Activated T-cell treated with anti-CD3 and anti-CD28 coated beads, Interleukin-2, amount 50 U/mL, for 72 hours (primary cell): ENCODE results near the gene ZNRD2. TPM values are rescaled to one million over a fixed set of nuclear protein-coding genes. Genes with fewer than 3 reads are reported as not detected.
A peak's percentile ranks its signal among the peaks of the same experiment; 100 is the strongest.

Experiments used
- ATAC-seq, 2 donors: fragments of 150-1000 bp; cut with Tn5 transposase; replicated peaks in 1 of 2; 2 replicates each; pipeline ENCODE4 v1.10.0; 2021; ENCODE audit warnings: moderate library complexity in 2 of 2, mild to moderate bottlenecking in 1 of 2
- DNase-seq, 2 donors: peaks; one replicate each; pipeline ENCODE4 v3.0.0; 2021 to 2022; ENCODE audit warnings: mixed read lengths in 1 of 2
- H3K27ac Mint-ChIP-seq: one replicate; pipeline ENCODE4 v1.8.0; 2022; ENCODE audit warnings: mild to moderate bottlenecking, moderate library complexity, mixed read lengths
- H3K27me3 Mint-ChIP-seq: one replicate; pipeline ENCODE4 v1.8.0; 2022; ENCODE audit warnings: low read depth, mixed read lengths
- H3K36me3 Mint-ChIP-seq, 2 donors: one replicate each; pipeline ENCODE4 v1.8.0; 2022; ENCODE audit warnings: mixed read lengths in 2 of 2, mild to moderate bottlenecking in 1 of 2; ENCODE audit not compliant: insufficient read depth in 2 of 2
- H3K4me1 Mint-ChIP-seq: one replicate; pipeline ENCODE4 v1.8.0; 2022; ENCODE audit warnings: low read depth, mixed read lengths
- H3K4me3 Mint-ChIP-seq, 2 donors: one replicate each; pipeline ENCODE4 v1.8.0; 2022; ENCODE audit warnings: mild to moderate bottlenecking in 2 of 2, mixed read lengths in 2 of 2, moderate library complexity in 2 of 2
- H3K9me3 Mint-ChIP-seq, 2 donors: one replicate each; pipeline ENCODE4 v1.8.0; 2022; ENCODE audit warnings: mixed read lengths in 2 of 2
- total RNA-seq, 2 donors: library from RNA; stranded (reverse); gene quantifications; one replicate each; pipeline ENCODE4 v1.2.3, GENCODE V29; 2022

The ZNRD2 gene
- total RNA-seq, 2 donors from 2014 or later: 23.5 to 25.1 TPM

- Mint-ChIP-seq H3K27me3 (no peaks in the 10 kb centered on the region), H3K4me1 (peaks cover 48% of the 10 kb centered on the region), H3K4me3 (peak overlapping the region; percentile 92 to 93), H3K27ac (peak overlapping the region; percentile 22), H3K9me3 (no peaks in the 10 kb centered on the region), H3K36me3 (peaks cover 13 to 16% of the 10 kb centered on the region in 2 donors)
- ATAC-seq (no peak), DNase-seq (peak in 1 of 2 donors; percentile 44)
These were observed 6.1 kb downstream of the ZNRD2 start for GRCh38 chr11:65576232-65576866.

- Mint-ChIP-seq H3K27ac (peak overlapping the region; percentile 22), H3K36me3 (peaks cover 13 to 19% of the 10 kb centered on the region in 2 donors), H3K4me3 (peak overlapping the region; percentile 92 to 93), H3K27me3 (no peaks in the 10 kb centered on the region), H3K9me3 (no peaks in the 10 kb centered on the region), H3K4me1 (peaks cover 40% of the 10 kb centered on the region)
- DNase-seq (peak; percentile 46 to 51), ATAC-seq (no peak)
These were observed 6.8 kb downstream of the ZNRD2 start for GRCh38 chr11:65576867-65577755.

GRCh38 chr11:65577756-65578109, 7.5 kb downstream of the ZNRD2 start:
- DNase-seq: no peak
- peak overlapping the region; percentile 92 to 93 for H3K4me3 Mint-ChIP-seq
- peak overlapping the region; percentile 66 for H3K27ac Mint-ChIP-seq
- no peak for ATAC-seq
- no peaks in the 10 kb centered on the region for H3K27me3 Mint-ChIP-seq
- peaks cover 11 to 19% of the 10 kb centered on the region in 2 donors for H3K36me3 Mint-ChIP-seq
- H3K9me3 Mint-ChIP-seq: no peaks in the 10 kb centered on the region
- peaks cover 36% of the 10 kb centered on the region for H3K4me1 Mint-ChIP-seq

- Mint-ChIP-seq H3K4me1 (peaks cover 34% of the 10 kb centered on the region), H3K27ac (peak overlapping the region; percentile 66), H3K9me3 (no peaks in the 10 kb centered on the region), H3K36me3 (peaks cover 11 to 20% of the 10 kb centered on the region in 2 donors), H3K27me3 (no peaks in the 10 kb centered on the region), H3K4me3 (peak overlapping the region; percentile 92 to 93)
- DNase-seq (no peak), ATAC-seq (no peak)
These were observed 7.9 kb downstream of the ZNRD2 start for GRCh38 chr11:65578134-65578533.

- peaks cover 11 to 20% of the 10 kb centered on the region in 2 donors for H3K36me3 Mint-ChIP-seq
- peak overlapping the region; percentile 92 to 93 for H3K4me3 Mint-ChIP-seq
- H3K4me1 Mint-ChIP-seq: peaks cover 28% of the 10 kb centered on the region
- no peak for DNase-seq
- H3K9me3 Mint-ChIP-seq: no peaks in the 10 kb centered on the region
- no peaks in the 10 kb centered on the region for H3K27me3 Mint-ChIP-seq
- peak overlapping the region; percentile 66 for H3K27ac Mint-ChIP-seq
- no peak for ATAC-seq
These were observed 8.4 kb downstream of the ZNRD2 start for GRCh38 chr11:65578667-65579066.

- ATAC-seq (no peak), DNase-seq (no peak)
- Mint-ChIP-seq H3K4me3 (peak overlapping the region in 1 of 2 donors; percentile 18), H3K27me3 (no peaks in the 10 kb centered on the region), H3K9me3 (no peaks in the 10 kb centered on the region), H3K27ac (peak overlapping the region; percentile 38), H3K4me1 (peaks cover 24% of the 10 kb centered on the region), H3K36me3 (peaks cover 14 to 20% of the 10 kb centered on the region in 2 donors)
These were observed 9.0 kb downstream of the ZNRD2 start for GRCh38 chr11:65579291-65579690.

DNA sequence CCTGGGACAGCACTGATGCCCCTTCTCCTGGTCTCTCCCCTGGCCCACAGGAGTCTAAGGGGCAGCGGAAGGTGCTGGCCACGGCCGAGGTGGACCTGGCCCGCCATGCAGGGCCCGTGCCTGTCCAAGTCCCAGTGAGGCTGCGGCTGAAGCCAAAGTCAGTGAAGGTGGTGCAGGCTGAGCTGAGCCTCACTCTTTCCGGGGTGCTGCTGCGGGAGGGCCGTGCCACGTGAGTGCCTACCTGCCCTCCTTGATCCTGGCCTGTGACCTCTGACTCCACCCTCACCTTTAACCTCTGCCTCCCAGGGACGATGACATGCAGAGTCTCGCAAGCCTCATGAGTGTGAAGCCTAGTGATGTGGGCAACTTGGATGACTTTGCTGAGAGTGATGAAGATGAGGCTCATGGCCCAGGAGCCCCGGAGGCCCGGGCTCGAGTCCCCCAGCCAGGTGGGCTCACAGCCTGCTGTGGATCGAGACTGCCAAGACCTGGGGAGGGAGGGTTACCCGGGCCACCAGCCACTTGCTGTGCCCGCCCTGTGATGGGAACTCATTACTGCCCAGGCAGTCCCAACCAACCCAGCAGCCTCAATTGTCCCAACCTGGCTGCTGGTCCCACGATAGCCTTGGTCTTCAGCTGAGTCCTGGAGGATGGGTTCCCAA, 9.9 kb downstream of the ZNRD2 start:
- DNase-seq: no peak
- no peak for ATAC-seq
- Mint-ChIP-seq H3K27me3 (no peaks in the 10 kb centered on the region), H3K36me3 (peaks cover 14 to 20% of the 10 kb centered on the region in 2 donors), H3K9me3 (no peaks in the 10 kb centered on the region), H3K27ac (no peak overlapping the region), H3K4me3 (no peak overlapping the region), H3K4me1 (peaks cover 17% of the 10 kb centered on the region)

DNA sequence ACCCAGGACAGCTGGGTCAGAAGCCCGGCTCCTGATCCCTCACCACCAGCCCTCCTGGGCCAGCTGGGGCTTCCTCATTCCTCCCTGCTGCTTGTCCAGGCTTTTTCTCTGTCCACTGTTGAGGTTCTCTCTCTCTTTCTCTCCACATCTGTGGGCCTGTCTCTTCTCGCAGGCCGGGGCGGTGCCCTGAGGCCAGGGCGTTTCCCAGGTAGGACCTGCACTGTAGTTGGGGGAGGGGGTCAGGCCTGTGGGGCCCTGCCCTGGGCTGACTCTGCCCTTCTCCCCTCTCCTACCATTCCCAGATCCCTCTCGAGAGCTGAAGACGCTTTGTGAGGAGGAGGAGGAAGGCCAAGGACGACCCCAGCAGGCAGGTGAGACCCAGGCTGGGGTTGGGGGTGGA, 10.5 kb downstream of the ZNRD2 start:
- no peaks in the 10 kb centered on the region for H3K9me3 Mint-ChIP-seq
- ATAC-seq (no peak), DNase-seq (no peak)
- no peaks in the 10 kb centered on the region for H3K27me3 Mint-ChIP-seq
- no peak overlapping the region for H3K4me3 Mint-ChIP-seq
- peaks cover 11 to 20% of the 10 kb centered on the region in 2 donors for H3K36me3 Mint-ChIP-seq
- peak overlapping the region; percentile 47 for H3K27ac Mint-ChIP-seq
- H3K4me1 Mint-ChIP-seq: peaks cover 12% of the 10 kb centered on the region

DNA sequence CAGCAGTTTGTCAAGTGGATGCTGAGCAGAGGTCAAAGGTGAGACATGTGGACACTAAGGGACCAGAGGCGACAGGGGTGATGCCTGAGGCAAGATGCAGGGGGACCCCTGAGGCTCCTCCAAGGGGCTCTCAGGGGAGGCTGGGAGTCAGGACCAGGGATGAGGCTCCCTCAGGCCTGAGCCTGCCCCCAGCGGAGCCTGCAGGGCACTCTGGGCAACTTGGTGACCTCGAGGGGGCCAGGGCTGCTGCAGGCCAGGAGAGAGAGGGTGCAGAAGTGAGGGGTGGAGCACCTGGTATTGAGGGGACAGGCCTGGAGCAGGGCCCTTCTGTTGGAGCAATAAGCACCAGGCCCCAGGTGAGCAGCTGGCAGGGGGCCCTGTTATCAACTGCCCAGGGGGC, 11.7 kb downstream of the ZNRD2 start:
- H3K27me3 Mint-ChIP-seq: no peaks in the 10 kb centered on the region
- H3K4me3 Mint-ChIP-seq: no peak overlapping the region
- ATAC-seq (no peak), DNase-seq (no peak)
- peaks cover 8 to 25% of the 10 kb centered on the region in 2 donors for H3K36me3 Mint-ChIP-seq
- peaks cover 24% of the 10 kb centered on the region for H3K4me1 Mint-ChIP-seq
- H3K27ac Mint-ChIP-seq: peak overlapping the region; percentile 56
- no peaks in the 10 kb centered on the region for H3K9me3 Mint-ChIP-seq

GRCh38 chr11:65583589-65583988, 13.3 kb downstream of the ZNRD2 start:
- DNase-seq: no peak
- H3K4me1 Mint-ChIP-seq: peaks cover 30% of the 10 kb centered on the region
- H3K36me3 Mint-ChIP-seq: peaks cover 7 to 21% of the 10 kb centered on the region in 2 donors

GRCh38 chr11:65584106-65584505, 13.8 kb downstream of the ZNRD2 start:
- H3K27ac Mint-ChIP-seq: no peak overlapping the region
- no peaks in the 10 kb centered on the region for H3K9me3 Mint-ChIP-seq
- ATAC-seq: no peak
- H3K36me3 Mint-ChIP-seq: peaks cover 7 to 23% of the 10 kb centered on the region in 2 donors
- no peaks in the 10 kb centered on the region for H3K27me3 Mint-ChIP-seq
- DNase-seq: no peak
- peaks cover 33% of the 10 kb centered on the region for H3K4me1 Mint-ChIP-seq
- H3K4me3 Mint-ChIP-seq: no peak overlapping the region

More at GRCh38 chr11:65583589-65583988, 13.3 kb downstream of the ZNRD2 start:
- H3K27ac Mint-ChIP-seq: no peak overlapping the region
- H3K4me3 Mint-ChIP-seq: no peak overlapping the region
- ATAC-seq: no peak
- no peaks in the 10 kb centered on the region for H3K9me3 Mint-ChIP-seq
- no peaks in the 10 kb centered on the region for H3K27me3 Mint-ChIP-seq

DNA sequence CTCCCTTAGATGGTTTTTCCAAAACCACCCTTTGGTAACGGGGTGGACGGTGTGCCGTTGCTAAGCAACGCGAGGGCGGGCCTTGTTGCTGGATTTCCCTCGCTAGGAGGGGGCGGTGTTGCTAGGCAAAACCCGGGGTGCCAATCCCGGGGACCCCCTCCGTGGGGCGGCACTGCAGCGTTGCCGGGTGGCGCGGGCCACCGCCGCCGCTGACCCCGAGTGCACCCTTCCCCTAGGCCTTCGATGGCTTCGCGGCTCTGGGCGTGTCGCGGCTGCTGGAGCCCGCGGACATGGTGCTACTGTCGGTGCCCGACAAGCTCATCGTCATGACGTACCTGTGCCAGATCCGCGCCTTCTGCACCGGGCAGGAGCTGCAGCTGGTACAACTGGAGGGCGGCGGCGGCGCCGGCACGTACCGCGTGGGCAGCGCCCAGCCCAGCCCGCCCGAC, 14.5 kb downstream of the ZNRD2 start:
- Mint-ChIP-seq H3K27me3 (no peaks in the 10 kb centered on the region), H3K4me1 (peaks cover 38% of the 10 kb centered on the region), H3K27ac (no peak overlapping the region), H3K4me3 (no peak overlapping the region), H3K9me3 (no peaks in the 10 kb centered on the region), H3K36me3 (peaks cover 5 to 18% of the 10 kb centered on the region in 2 donors)
- ATAC-seq: no peak
- no peak for DNase-seq
